Neural cell (in vitro differentiated cells): ENCODE data around the gene CUL2. TPM values are rescaled to one million over a fixed set of nuclear protein-coding genes. Genes with fewer than 3 reads are reported as not detected.

Experiments
- H2AFZ ChIP-seq: fragments of 200-600, 300-800 bp; sonication (generic), shearing (Covaris generic); 2 replicates; pipeline ENCODE4 v1.6.0; 2014; ENCODE audit warnings: low read depth, mild to moderate bottlenecking, antibody characterized with exemption, low read length, moderate library complexity
- H3F3A ChIP-seq: fragments of 200-600 bp; shearing (Covaris generic); 2 replicates; pipeline ENCODE4 v1.6.1; 2016; ENCODE audit warnings: mild to moderate bottlenecking, moderate library complexity, mixed read lengths, antibody characterized with exemption, low read length; ENCODE audit not compliant: insufficient read depth, poor library complexity, severe bottlenecking
- H3K27ac ChIP-seq: fragments of 200-600, 300-800 bp; sonication (generic), shearing (Covaris generic); 2 replicates; pipeline ENCODE4 v1.5.1; 2014; ENCODE audit warnings: mild to moderate bottlenecking, low read length, moderate library complexity
- H3K27me3 ChIP-seq: fragments of 300-800, 200-600 bp; sonication (generic), shearing (Covaris generic); 2 replicates; pipeline ENCODE4 v1.6.0; 2014; ENCODE audit warnings: mild to moderate bottlenecking, low read depth, low read length, moderate library complexity; ENCODE audit not compliant: insufficient read depth
- H3K36me3 ChIP-seq: fragments of 300-800, 200-600 bp; sonication (generic), shearing (Covaris generic); 2 replicates; pipeline ENCODE4 v1.5.1; 2014; ENCODE audit warnings: mild to moderate bottlenecking, antibody characterized with exemption, low read length, moderate library complexity; ENCODE audit not compliant: insufficient read depth
- H3K4me2 ChIP-seq: fragments of 300-800, 200-600 bp; sonication (generic), shearing (Covaris generic); 2 replicates; pipeline ENCODE4 v1.6.0; 2014; ENCODE audit warnings: mild to moderate bottlenecking, low read length
- H3K4me3 ChIP-seq: fragments of 300-800, 200-600 bp; sonication (generic), shearing (Covaris generic); 2 replicates; pipeline ENCODE4 v1.5.1; 2014; ENCODE audit warnings: mild to moderate bottlenecking, low read length, moderate library complexity
- H3K79me2 ChIP-seq: fragments of 200-600 bp; shearing (Covaris generic); replicated peaks from 2 replicates; pipeline ENCODE4 v1.6.0; 2014; ENCODE audit warnings: mild to moderate bottlenecking, low read length, moderate library complexity; ENCODE audit not compliant: insufficient read depth
- H3K9ac ChIP-seq: fragments of 300-800, 200-600 bp; sonication (generic), shearing (Covaris generic); 2 replicates; pipeline ENCODE4 v1.6.1; 2016; ENCODE audit warnings: mild to moderate bottlenecking, low read length, mixed read lengths
- H3K9me2 ChIP-seq: fragments of 200-600 bp; shearing (Covaris generic); 2 replicates; pipeline ENCODE4 v1.6.1; 2016; ENCODE audit warnings: mild to moderate bottlenecking, low read length, mixed read lengths; ENCODE audit not compliant: insufficient read depth
- H3K9me3 ChIP-seq: fragments of 200-600, 300-800 bp; sonication (generic), shearing (Covaris generic); 2 replicates; pipeline ENCODE4 v1.6.1; 2016; ENCODE audit warnings: mild to moderate bottlenecking, mixed run types, low read length, moderate library complexity, mixed read lengths
- H4K20me1 ChIP-seq: fragments of 200-600 bp; shearing (Covaris generic); 2 replicates; pipeline ENCODE4 v1.6.1; 2016; ENCODE audit warnings: mild to moderate bottlenecking, mixed run types; ENCODE audit not compliant: insufficient read depth
- CTCF ChIP-seq: fragments of 450-650 bp; IDR thresholded peaks from 2 replicates; pipeline ENCODE4 v1.5.1; 2014; ENCODE audit warnings: antibody characterized with exemption, mild to moderate bottlenecking, moderate library complexity; ENCODE audit not compliant: poor library complexity, severe bottlenecking
- EP300 ChIP-seq: fragments of 450-650 bp; conservative IDR thresholded peaks from 2 replicates; pipeline ENCODE4 v1.6.1; 2014; ENCODE audit warnings: antibody characterized with exemption, mild to moderate bottlenecking, moderate library complexity; ENCODE audit not compliant: poor library complexity, severe bottlenecking
- EZH2 ChIP-seq: fragments of 200-600, 300-800 bp; shearing (Covaris generic), sonication (generic); IDR thresholded peaks from 2 replicates; pipeline ENCODE4 v1.6.1; 2014; ENCODE audit warnings: antibody characterized with exemption, low read length, borderline replicate concordance, mild to moderate bottlenecking; ENCODE audit not compliant: insufficient read depth, poor library complexity, severe bottlenecking
- MXI1 ChIP-seq: fragments of 450-650 bp; conservative IDR thresholded peaks from 2 replicates; pipeline ENCODE4 v1.6.1; 2014; ENCODE audit warnings: antibody characterized with exemption, mild to moderate bottlenecking; ENCODE audit not compliant: poor library complexity, severe bottlenecking
- POLR2AphosphoS5 ChIP-seq: IDR thresholded peaks from 2 replicates; pipeline ENCODE4 v1.6.1; 2012
- RAD21 ChIP-seq: fragments of 450-650 bp; conservative IDR thresholded peaks from 2 replicates; pipeline ENCODE4 v1.6.1; 2014; ENCODE audit warnings: antibody characterized with exemption, mild to moderate bottlenecking, moderate library complexity
- REST ChIP-seq: IDR thresholded peaks from 2 replicates; pipeline ENCODE4 v1.6.1; 2012; ENCODE audit warnings: borderline replicate concordance
- SMC3 ChIP-seq: fragments of 450-650 bp; conservative IDR thresholded peaks from 2 replicates; pipeline ENCODE4 v1.6.1; 2014; ENCODE audit warnings: antibody characterized with exemption, mild to moderate bottlenecking, moderate library complexity; ENCODE audit not compliant: poor library complexity
- TAF1 ChIP-seq: IDR thresholded peaks from 2 replicates; pipeline ENCODE4 v1.6.1; 2012; ENCODE audit warnings: low read depth
- polyA plus RNA-seq: library from polyadenylated mRNA; depleted of rRNA; stranded (reverse); fragments of >200 nt; gene quantifications from 2 replicates; pipeline ENCODE4 v1.2.3, GENCODE V29; 2014

The CUL2 gene
- polyA plus RNA-seq, 1 donor from 2014 or later, result 40.5 TPM

GRCh38 chr10:35129185-35129674, 39.1 kb upstream of the CUL2 start:
- Histone ChIP-seq H3K79me2 (peaks cover 23% of the 10 kb centered on the region), H3K9me3 (no peaks in the 10 kb centered on the region), H3K9ac (no peak overlapping the region), H3K27ac (no peak overlapping the region), H3K9me2 (no peaks in the 10 kb centered on the region), H2AFZ (no peak overlapping the region), H3K4me3 (no peak overlapping the region), H3K4me2 (no peak overlapping the region), H3K36me3 (no peaks in the 10 kb centered on the region), H3F3A (no peaks in the 10 kb centered on the region), H4K20me1 (no peaks in the 10 kb centered on the region), H3K27me3 (no peaks in the 10 kb centered on the region)
- TF ChIP-seq RAD21 (no peak), POLR2AphosphoS5 (no peak), SMC3 (no peak), TAF1 (no peak), REST (no peak), MXI1 (no peak), CTCF (no peak), EP300 (no peak), EZH2 (no peak)

DNA sequence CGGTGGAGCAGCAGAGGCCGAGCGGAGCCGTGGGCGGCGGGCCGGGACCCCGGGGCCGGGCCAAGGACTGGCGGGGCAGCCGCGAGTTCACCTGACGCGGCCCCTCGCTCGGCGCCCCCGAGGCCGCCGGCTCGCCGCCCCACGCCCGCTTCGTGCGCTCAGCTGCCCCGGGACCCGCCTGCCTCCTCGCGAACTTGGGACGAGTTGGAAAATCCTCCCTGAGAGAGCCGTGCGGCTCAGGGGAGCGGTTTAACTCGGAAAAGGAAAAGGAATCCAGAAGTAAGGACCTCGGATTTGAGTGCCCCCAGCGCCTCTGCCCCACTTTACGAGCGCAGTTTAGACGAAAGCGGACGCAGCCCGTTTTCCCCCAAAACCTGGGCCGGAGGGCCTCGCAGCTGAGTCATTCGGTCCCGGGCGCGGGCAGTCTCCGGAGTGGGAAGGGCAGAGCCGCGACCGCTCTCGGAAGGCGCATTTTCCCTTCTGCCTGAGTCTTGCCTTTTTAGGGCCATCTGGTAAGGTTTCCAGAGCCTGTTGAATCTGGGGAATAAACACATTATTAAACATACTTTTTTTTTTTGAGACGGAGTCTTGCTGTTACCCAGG, 37.2 kb upstream of the CUL2 start:
- Histone ChIP-seq H3K4me3 (peak overlapping the region; percentile 93), H3K9ac (peak overlapping the region; percentile 88), H2AFZ (peak overlapping the region; percentile 70), H3K79me2 (peaks cover 23% of the 10 kb centered on the region), H3K27ac (peak overlapping the region; percentile 92), H3K36me3 (no peaks in the 10 kb centered on the region), H4K20me1 (no peaks in the 10 kb centered on the region), H3K9me2 (no peaks in the 10 kb centered on the region), H3K9me3 (no peaks in the 10 kb centered on the region), H3K27me3 (no peaks in the 10 kb centered on the region), H3K4me2 (peak overlapping the region; percentile 39), H3F3A (no peaks in the 10 kb centered on the region)
- TF ChIP-seq REST, result peak; percentile 11
- TF ChIP-seq CTCF, result no peak
